HG02852 (cell line): Measurements from ENCODE around the gene COL20A1.
"Not testable (repeated sequence)": the region's sequence is repeated elsewhere in the genome, so short reads cannot be mapped to it uniquely, and the experiment has no call there.

ENCODE experiments used
- ATAC-seq: cut with Tn5 transposase; IDR thresholded peaks from one replicate; pipeline ENCODE4 v1.9.1; 2021; ENCODE audit warnings: mild to moderate bottlenecking, moderate library complexity; ENCODE audit not compliant: unreplicated experiment

The COL20A1 gene

DNA sequence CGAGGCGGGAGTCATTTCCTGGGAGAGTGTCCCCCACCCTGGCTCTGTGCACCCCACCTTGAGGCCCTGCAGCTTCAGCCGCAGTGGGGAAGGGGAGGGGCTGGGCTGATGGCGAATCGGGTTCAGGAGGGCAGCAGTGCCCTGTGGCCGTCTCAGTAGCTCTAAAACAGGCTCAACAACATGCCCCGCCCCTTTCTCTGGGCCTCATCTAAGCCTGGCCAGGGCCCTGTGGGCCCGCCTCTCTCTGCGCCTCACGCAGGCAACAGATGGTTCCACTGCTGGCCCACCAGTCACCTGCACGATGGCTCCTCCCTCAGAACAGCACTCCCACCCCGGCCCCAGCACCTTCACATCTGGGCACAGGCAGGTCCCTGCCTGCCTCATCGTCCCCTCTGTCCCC lies 38.0 kb downstream of the COL20A1 start:
- ATAC-seq, result no peak

DNA sequence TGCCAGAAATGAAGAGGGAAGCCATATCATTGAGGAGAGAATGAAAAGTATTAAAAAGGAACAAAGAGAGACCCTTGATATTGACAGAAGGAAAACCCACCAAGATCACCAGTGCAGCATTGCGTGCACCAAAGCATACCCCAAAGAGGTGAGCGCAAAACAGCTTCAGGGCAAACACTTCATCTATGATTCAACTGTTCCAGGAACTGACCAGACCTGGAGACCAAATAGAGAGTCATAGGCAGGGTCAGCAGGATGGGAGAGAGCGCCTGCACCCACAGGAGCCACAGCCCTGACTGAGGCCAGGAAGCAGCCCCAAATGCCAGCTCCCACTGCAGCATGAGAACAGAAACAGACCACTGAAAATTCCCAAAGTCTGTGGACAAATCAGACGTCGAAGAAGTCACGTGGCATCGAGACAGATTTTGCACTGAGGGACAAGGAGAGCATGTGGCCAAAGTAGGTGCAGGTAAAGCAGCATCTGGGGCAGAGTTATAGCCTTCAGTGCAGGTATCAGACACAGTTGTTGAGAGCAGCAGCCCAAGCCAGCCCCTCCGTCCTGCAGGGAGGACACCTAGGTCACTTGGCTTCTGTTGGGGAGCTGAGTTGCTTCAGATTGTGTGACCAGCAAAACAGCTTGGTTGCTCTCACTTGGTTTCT lies 38.9 kb downstream of the COL20A1 start:
- ATAC-seq, result no peak

DNA sequence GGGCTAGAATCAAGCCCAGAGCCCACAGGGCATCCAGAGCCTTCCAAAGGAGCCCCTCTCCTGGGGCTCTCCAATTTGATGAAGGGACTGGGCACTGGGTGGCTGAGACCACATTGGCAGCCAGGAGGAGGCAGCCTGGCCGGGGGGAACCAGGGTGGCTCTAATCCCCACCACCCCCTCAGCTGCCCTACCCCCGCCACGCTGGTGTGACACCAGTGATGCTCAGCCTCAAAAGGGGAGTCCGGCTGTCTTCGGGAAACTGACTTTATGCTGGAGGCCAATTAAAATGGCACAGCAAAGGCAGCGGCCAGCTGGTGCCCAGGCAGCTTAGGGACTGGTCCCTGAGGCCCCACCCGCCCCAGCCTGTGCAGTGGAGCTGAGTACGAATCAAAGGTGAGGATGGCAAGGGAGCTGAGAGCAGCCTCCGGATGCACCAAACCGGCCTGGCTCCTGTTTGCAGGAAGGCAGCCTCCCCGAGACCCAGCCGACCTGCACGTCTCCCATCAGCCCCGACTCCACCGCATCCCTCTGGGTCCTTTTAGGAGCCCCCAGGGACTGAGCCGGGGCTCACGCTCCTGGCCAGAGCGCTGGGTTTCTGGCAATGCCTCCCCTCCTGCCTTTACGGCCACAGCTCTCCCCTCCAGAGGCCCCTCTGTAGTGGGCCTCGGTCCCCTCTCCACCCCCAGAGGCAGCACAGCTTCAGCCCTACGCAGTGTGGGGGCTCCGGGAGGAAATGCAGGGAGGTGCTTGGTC lies 39.7 kb downstream of the COL20A1 start:
- ATAC-seq, result no peak

- ATAC-seq, result no peak
These were observed 40.4 kb downstream of the COL20A1 start for GRCh38 chr20:63333241-63333836.

DNA sequence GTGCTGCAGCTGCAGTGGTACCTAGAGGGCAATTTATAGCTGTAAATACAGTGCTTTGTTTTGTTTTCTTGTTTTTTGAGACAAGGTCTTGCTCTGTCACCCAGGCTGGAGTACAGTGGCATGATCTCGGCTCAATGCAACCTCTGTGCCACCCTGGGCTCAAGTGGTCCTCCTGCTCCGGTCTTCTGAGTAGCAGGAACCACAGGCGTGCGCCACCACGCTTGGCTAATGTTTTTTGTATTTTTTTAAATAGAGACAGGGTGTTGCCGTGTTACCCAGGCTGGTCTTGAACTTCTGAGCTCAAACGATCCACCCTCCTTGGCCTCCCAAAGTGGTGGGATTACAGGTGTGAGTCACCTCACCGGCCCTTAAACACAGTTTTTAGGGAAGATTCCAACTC lies 41.4 kb downstream of the COL20A1 start:
- no peak for ATAC-seq

- not testable (repeated sequence) for ATAC-seq
These were observed 42.1 kb downstream of the COL20A1 start for GRCh38 chr20:63335060-63335459.

DNA sequence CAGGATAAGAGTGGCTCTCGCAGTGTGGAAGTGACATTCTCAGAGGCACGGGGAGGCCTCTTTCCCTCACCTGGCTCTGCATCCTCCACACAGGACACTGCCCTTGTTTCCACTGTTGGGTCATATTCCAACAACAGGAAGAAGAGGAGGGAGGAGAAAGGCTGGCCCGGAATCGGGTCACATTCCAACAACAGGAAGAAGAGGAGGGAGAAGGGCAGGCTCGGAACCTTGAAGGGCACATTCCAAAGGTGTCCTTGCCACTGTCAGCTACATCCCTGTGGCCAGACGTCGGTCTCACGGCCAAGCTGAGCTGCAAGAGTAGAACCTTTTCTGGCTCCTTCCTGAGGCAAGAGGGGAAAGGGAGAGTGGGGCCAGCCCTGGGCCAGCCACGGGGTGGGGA lies 42.7 kb downstream of the COL20A1 start:
- ATAC-seq, result no peak

- no peak for ATAC-seq
These were observed 43.3 kb downstream of the COL20A1 start for GRCh38 chr20:63336232-63336752.

GRCh38 chr20:63337786-63338420 lies 44.9 kb downstream of the COL20A1 start:
- no peak for ATAC-seq

DNA sequence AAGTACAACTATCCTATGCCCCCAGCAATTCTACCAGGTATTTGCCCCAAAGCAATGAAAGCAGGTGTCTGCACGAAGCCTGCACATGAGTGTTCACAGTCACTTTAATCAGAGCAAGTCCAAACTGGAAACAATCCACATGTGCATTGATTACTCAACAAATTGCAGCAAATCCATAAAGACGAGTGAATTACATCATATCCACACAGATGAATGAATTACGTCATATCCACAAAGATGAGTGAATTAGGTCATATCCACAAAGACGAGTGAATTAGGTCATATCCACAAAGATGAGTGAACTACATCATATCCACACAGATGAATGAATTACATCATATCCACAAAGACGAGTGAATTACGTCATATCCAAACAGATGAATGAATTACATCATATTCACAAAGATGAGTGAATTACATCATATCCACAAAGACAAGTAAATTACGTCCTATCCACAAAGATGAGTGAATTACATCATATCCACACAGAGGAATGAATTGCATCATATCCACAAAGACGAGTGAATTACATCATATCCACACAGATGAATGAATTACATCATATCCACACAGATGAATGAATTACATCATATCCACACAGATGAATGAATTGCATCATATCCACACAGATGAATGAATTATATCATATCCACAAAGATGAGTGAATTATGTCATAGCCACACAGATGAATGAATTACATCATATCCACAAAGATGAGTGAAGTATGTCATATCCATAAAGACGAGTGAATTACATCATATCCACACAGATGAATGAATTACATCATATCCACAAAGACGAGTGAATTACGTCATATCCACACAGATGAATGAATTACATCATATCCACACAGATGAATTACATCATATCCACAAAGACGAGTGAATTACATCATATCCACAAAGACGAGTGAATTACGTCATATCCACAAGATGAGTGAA lies 46.4 kb downstream of the COL20A1 start:
- not testable (repeated sequence) for ATAC-seq

DNA sequence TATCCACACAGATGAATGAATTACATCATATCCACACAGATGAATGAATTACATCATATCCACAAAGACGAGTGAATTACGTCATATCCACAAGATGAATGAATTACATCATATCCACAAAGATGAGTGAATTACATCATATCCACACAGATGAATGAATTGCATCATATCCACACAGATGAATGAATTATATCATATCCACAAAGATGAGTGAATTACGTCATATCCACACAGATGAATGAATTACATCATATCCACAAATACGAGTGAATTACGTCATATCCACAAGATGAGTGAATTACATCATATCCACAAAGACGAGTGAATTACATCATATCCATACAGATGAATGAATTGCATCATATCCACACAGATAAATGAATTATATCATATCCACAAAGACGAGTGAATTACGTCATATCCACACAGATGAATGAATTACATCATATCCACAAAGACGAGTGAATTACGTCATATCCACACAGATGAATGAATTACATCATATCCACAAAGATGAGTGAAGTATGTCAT lies 47.2 kb downstream of the COL20A1 start:
- ATAC-seq, result not testable (repeated sequence)

DNA sequence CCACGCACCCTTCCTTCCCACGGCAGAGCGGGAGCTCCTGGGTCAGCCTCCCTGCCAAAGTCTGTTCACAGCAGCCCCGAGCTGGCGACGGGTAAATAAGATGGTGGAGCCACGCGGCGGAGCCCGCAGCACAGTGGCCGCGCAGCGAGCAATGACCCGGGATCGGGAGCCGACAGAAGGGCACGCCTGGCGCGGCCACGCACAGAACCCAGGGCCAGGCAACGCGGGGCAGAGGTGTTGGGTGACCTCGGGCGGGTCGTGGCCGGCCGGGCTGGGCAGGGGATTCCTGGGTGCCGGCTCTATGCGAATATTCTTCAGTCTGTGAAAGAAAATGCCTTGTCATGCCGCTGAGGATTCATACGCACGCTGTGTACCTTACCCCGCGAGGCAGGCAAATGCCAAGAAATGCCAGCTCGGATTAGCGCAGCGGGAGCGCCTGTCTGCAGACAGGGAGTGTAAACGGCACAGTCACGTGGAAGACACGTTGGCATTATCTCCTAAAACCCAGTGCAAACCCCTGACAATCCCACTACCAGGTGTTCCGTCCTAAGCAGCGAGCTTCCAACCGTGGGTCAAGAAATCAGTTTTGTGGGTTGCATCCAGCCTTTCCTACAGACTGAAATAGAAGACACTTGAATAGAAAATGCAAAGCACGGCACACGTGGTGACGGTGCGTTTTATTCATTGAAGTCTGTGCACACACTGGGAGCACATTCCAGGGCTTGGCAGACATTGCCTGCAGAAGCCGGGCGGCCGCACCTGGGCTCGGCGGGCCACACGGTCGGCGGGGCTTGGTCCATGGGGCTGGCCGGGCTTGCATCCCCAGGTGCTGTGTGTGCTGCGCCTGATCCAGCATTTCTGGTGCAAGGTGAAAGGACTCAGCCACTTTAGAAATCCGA lies 49.8 kb downstream of the COL20A1 start:
- ATAC-seq, result no peak

DNA sequence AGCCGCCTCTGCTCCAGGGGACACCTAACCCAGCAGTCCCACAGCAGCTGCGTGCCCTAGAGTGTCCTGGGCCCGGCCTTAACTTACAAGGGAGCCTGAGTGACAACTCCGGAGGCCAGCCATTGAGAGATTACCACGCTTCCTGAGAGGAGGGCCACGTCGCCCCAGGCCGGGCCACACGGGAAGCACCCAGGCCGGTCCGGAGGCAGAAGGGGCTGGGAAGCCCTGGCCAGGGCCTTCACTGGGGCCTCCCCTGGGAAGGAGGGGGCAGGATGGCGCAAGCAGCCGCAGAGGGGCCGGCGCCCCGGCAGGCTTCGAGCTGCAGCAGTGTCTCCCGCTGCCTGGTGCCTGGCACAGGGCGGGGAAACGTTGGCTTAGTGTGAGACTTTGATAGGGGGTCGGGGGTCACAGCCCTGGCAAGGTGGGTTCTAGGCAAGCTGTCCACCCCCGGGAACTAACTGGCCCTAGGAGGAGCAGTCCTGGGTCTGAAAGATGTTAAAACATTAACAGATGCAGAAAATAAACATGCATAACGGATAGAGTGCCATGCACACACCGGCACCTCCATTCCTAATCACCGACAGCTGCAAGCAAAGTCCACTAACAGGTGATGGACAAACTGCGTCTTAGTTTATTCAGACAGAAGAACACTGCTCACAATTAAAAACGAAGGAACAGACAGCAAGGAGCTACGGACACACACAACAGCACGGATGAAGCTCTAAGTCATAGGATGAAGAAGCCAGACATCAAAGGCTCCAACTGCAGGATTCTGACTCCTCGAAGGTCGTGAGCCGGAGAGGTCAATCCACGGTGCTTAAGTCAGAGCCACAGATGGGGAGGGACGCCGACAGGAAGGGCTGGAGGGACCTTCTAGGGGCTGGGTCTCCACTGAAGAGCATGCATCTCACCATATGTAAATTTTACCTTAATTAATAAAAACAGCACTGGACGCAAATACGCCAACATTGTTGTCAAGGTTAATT lies 50.8 kb downstream of the COL20A1 start:
- ATAC-seq, result no peak

- no peak for ATAC-seq
These were observed 51.8 kb downstream of the COL20A1 start for GRCh38 chr20:63344616-63345327.

GRCh38 chr20:63345328-63346100 lies 52.5 kb downstream of the COL20A1 start:
- ATAC-seq, result no peak
